Activated T-helper 9 cell treated with anti-CD3 and anti-CD28 coated beads, Interleukin-2, amount 50 U/mL, for 16 hours (primary cell): ENCODE data around the gene COL12A1.

Experiments used
- DNase-seq: peaks from one replicate; pipeline ENCODE4 v3.0.0-alpha.2; 2020; ENCODE audit warnings: low read depth

Gene COL12A1

GRCh38 chr6:75098709-75099108 lies 107.1 kb downstream of the COL12A1 start:
- no peak for DNase-seq

- no peak for DNase-seq
These were observed 108.9 kb downstream of the COL12A1 start for GRCh38 chr6:75096966-75097365.

- DNase-seq: no peak
These were observed 111.1 kb downstream of the COL12A1 start for GRCh38 chr6:75094614-75095200.

GRCh38 chr6:75091467-75092190 lies 114.2 kb downstream of the COL12A1 start:
- DNase-seq: no peak

- DNase-seq: no peak
These were observed 115.3 kb downstream of the COL12A1 start for GRCh38 chr6:75090576-75090975.

GRCh38 chr6:75089921-75090320 lies 115.9 kb downstream of the COL12A1 start:
- DNase-seq: no peak

- no peak for DNase-seq
These were observed 116.5 kb downstream of the COL12A1 start for GRCh38 chr6:75089151-75089897.

- no peak for DNase-seq
These were observed 119.8 kb downstream of the COL12A1 start for GRCh38 chr6:75085931-75086635.

GRCh38 chr6:75084872-75085381 lies 120.9 kb downstream of the COL12A1 start:
- DNase-seq: no peak

- DNase-seq: no peak
These were observed 121.8 kb downstream of the COL12A1 start for GRCh38 chr6:75084018-75084417.

- no peak for DNase-seq
These were observed 123.9 kb downstream of the COL12A1 start for GRCh38 chr6:75081921-75082320.

GRCh38 chr6:75081047-75081446 lies 124.8 kb downstream of the COL12A1 start:
- no peak for DNase-seq

GRCh38 chr6:75079589-75079988 lies 126.3 kb downstream of the COL12A1 start:
- DNase-seq: no peak

- DNase-seq: no peak
These were observed 128.2 kb downstream of the COL12A1 start for GRCh38 chr6:75077701-75078100.

- no peak for DNase-seq
These were observed 129.8 kb downstream of the COL12A1 start for GRCh38 chr6:75076009-75076408.

GRCh38 chr6:75070244-75070643 lies 135.6 kb downstream of the COL12A1 start:
- DNase-seq: no peak

GRCh38 chr6:75065523-75065922 lies 140.3 kb downstream of the COL12A1 start:
- no peak for DNase-seq

- no peak for DNase-seq
These were observed 153.4 kb downstream of the COL12A1 start for GRCh38 chr6:75052491-75052890.

- DNase-seq: no peak
These were observed 156.5 kb downstream of the COL12A1 start for GRCh38 chr6:75049308-75049707.

GRCh38 chr6:75044846-75045245 lies 161.0 kb downstream of the COL12A1 start:
- DNase-seq: no peak

- no peak for DNase-seq
These were observed 164.5 kb downstream of the COL12A1 start for GRCh38 chr6:75041381-75041780.
